C4-2B (cell line): ENCODE data around the gene ADGRG6.

Source experiments
- ZFX ChIP-seq: fragments of 450-650 bp; IDR thresholded peaks from 2 replicates; pipeline ENCODE4 v1.6.1; 2017
- TF ChIP-seq, protein P1 (sequence below): fragments of 450-650 bp; conservative IDR thresholded peaks from 2 replicates; pipeline ENCODE4 v1.5.1; 2017; ENCODE audit warnings: mild to moderate bottlenecking

DNA sequence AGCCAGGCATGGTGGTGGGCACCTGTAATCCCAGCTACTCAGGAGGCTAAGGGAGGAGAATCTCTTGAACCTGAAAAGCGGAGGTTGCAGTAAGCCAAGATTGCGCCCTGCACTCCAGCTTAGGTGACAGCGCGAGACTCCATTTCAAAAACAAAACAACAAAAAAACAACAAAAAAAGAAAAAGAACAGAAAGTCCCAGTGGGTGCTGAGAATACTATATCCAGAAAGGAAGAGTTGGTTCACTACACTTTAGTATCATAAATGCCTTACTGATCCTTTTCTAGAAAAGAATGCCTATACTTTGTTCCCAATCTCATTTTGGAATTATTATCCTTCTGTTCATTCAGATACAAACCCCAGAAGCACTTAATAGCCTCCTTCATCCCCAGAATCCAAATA, 20.9 kb upstream of the ADGRG6 start:
- TF ChIP-seq, protein P1, sequence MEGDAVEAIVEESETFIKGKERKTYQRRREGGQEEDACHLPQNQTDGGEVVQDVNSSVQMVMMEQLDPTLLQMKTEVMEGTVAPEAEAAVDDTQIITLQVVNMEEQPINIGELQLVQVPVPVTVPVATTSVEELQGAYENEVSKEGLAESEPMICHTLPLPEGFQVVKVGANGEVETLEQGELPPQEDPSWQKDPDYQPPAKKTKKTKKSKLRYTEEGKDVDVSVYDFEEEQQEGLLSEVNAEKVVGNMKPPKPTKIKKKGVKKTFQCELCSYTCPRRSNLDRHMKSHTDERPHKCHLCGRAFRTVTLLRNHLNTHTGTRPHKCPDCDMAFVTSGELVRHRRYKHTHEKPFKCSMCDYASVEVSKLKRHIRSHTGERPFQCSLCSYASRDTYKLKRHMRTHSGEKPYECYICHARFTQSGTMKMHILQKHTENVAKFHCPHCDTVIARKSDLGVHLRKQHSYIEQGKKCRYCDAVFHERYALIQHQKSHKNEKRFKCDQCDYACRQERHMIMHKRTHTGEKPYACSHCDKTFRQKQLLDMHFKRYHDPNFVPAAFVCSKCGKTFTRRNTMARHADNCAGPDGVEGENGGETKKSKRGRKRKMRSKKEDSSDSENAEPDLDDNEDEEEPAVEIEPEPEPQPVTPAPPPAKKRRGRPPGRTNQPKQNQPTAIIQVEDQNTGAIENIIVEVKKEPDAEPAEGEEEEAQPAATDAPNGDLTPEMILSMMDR = no peak
- TF ChIP-seq ZFX = no peak
